ENCODE results near the gene FCN1.

The FCN1 gene

GRCh38 chr9:134913713-134914500, 3.8 kb downstream of the FCN1 start:
- no peak for DNase-seq (ENCODE audit: low read depth in 2 of 2)

- DNase-seq (ENCODE audit: low read depth in 2 of 2) = no peak
Observed at GRCh38 chr9:134913041-134913712, 4.5 kb downstream of the FCN1 start.

GRCh38 chr9:134912126-134912840, 5.4 kb downstream of the FCN1 start:
- DNase-seq (ENCODE audit: low read depth in 2 of 2) = no peak

- DNase-seq (ENCODE audit: low read depth in 2 of 2) = no peak
Observed at GRCh38 chr9:134909511-134910481, 7.9 kb downstream of the FCN1 start.

- no peak for DNase-seq (ENCODE audit: low read depth in 2 of 2)
Observed at GRCh38 chr9:134908524-134909309, 9.0 kb downstream of the FCN1 start.

- no peak for DNase-seq (ENCODE audit: low read depth in 2 of 2)
Observed at GRCh38 chr9:134902936-134903335, 14.8 kb downstream of the FCN1 start.

GRCh38 chr9:134899818-134900217, 17.9 kb downstream of the FCN1 start:
- DNase-seq (ENCODE audit: low read depth in 2 of 2) = no peak

GRCh38 chr9:134899168-134899567, 18.5 kb downstream of the FCN1 start:
- DNase-seq (ENCODE audit: low read depth in 2 of 2) = no peak

GRCh38 chr9:134898319-134898718, 19.4 kb downstream of the FCN1 start:
- DNase-seq (ENCODE audit: low read depth in 2 of 2) = no peak

GRCh38 chr9:134897584-134898170, 20.0 kb downstream of the FCN1 start:
- no peak for DNase-seq (ENCODE audit: low read depth in 2 of 2)

- DNase-seq (ENCODE audit: low read depth in 2 of 2) = no peak
Observed at GRCh38 chr9:134896834-134897583, 20.7 kb downstream of the FCN1 start.

GRCh38 chr9:134895908-134896833, 21.5 kb downstream of the FCN1 start:
- no peak for DNase-seq (ENCODE audit: low read depth in 2 of 2)

- DNase-seq (ENCODE audit: low read depth in 2 of 2) = no peak
Observed at GRCh38 chr9:134895567-134895907, 22.2 kb downstream of the FCN1 start.

GRCh38 chr9:134895097-134895496, 22.6 kb downstream of the FCN1 start:
- no peak for DNase-seq (ENCODE audit: low read depth in 2 of 2)

GRCh38 chr9:134894136-134894860, 23.4 kb downstream of the FCN1 start:
- DNase-seq (ENCODE audit: low read depth in 2 of 2) = no peak

- no peak for DNase-seq (ENCODE audit: low read depth in 2 of 2)
Observed at GRCh38 chr9:134892820-134893420, 24.8 kb downstream of the FCN1 start.

- no peak for DNase-seq (ENCODE audit: low read depth in 2 of 2)
Observed at GRCh38 chr9:134892221-134892620, 25.5 kb downstream of the FCN1 start.
